Activated T-helper 9 cell treated with anti-CD3 and anti-CD28 coated beads, Interleukin-2, amount 50 U/mL, for 16 hours (primary cell): ENCODE data around the gene LMAN1L.

Experiments
- DNase-seq: peaks from one replicate; pipeline ENCODE4 v3.0.0-alpha.2; 2020; ENCODE audit warnings: low read depth

The LMAN1L gene

GRCh38 chr15:74816624-74817369 is 4.2 kb downstream of the LMAN1L start:
- DNase-seq = no peak

DNA sequence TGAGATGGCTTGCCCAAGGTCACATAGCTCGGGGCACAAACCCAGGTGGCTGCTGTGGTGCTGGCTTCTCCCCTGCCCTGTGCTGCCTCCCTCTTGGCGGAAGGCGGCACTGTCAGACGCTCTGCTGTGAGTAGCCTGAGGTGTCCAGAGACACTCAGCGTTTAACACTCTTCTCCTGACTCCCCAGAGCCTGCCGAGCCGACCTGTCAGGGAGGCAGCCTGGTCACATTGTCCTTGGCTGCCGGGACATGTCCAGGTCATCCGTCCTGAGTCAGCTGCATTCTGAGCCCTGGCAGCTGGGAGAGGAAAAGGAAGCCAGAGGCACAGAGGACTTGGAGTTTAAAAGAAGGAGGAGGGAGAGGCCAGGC is 4.7 kb downstream of the LMAN1L start:
- no peak for DNase-seq

DNA sequence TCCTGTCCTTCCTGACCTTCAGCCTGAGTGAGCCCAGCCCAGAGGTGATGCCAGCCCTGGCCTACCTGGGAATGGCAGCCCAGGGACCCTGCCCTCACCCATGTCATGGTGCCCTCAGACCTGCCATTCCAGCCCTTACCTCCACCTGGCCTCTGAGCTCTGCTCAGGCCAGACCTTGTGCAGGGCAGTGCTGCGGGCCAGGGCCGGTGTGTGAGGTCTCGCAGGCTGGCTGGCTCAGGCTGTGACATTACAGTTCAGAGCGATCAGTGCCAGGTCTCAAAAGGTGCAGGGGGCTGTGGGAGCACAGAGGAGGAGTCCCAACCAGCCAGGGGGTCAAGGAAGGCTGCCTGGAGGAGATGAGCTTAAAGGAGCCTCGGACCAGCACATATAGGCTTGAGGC is 7.4 kb downstream of the LMAN1L start:
- DNase-seq = no peak

DNA sequence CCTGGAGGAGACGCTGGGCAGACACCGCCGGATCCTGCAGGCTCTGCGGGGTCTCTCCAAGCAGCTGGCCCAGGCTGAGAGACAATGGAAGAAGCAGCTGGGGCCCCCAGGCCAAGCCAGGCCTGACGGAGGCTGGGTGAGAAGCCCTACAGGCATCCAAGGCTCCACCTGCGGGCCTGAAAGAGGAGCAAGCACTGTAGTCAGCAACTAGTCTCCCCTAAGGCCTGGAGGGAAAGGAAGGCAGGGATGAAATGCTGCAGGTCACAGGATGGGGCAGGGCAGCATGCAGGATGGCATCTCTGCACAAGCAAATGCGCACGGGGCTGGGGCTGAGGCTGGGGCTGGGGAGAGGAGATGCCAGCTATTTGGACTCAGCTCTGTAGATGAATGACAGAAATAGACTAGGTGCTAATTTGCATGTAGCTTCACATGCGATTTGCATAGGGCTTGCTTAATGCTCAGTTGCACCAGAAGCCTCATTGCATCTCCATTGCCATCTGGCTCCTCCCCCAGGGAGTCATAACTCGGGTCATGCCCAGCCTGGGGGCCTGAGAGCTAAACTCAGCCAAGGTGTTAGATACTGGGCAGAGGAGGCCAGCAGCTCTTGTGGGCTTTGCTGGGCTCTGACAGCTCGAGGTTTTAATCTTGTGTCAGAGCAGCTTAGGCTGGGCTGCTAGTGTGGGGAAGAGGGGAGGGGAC is 8.6 kb downstream of the LMAN1L start:
- DNase-seq = no peak

DNA sequence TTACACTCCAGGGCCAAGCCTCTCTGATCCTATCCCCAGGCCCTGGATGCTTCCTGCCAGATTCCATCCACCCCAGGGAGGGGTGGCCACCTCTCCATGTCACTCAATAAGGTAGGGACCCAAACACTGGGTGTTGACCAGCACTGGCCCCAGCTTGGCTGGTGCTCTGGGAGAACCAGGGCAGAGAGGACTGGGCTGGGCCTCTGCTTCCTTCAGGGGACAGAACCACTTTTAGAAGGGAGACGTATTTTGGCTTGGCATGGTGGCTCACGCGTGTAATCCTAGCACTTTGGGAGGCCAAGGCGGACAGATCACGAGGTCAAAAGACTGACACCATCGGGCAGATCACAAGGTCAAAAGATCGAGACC is 9.1 kb downstream of the LMAN1L start:
- no peak for DNase-seq

DNA sequence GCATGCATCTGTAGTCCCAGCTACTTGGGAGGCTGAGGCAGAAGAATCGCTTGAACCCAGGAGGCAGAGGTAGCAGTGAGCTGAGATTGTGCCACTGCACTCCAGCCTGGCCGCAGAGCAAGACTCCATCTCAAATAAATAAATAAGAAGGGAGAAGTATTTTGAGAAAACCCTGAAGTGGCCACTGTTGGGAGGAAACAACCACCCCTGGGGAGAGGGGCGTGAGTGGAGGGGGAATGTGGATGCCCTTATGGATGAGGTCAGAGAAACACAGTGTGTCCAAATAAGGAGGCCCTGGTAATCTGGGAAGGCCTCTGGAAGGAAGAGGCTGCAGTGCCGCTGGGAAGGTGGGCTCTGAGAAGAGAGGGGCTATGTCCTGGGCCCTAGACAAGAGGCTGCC is 9.6 kb downstream of the LMAN1L start:
- DNase-seq = no peak

DNA sequence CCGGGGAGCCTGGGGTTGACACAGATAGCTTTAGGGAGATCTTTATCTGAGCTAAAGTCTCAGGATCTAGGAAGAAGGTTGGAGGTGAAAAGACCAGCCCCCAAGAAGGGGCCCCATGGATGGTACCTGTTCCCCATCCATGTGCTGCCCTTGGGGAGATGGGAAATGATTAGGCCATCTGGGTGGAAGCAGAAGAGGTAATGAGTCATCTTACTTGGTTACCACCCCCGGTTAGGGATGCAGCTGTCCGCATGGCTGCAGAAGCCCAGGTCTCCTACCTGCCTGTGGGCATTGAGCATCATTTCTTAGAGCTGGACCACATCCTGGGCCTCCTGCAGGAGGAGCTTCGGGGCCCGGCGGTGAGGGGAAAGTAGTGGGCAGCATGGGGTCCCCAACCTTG is 10.7 kb downstream of the LMAN1L start:
- DNase-seq = no peak

DNA sequence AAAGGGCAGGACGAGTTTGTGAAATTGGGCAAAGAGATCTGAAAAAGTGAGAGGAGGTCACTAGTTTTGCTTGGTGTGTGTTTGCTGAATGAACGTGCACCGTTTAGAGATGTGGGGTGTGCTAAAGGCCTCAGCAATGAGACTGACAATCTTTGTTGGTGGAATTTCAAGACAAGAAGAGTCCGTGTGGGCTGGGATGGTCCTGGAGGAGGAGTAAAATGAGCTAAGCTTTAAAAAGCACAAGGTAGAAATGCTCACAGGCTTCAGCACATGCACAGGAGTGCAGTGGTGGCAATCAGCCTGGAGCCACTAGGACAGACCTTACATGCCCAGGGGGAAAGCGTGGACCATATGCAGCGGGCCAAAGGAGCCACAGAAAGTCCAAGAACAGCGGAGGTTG is 12.3 kb downstream of the LMAN1L start:
- no peak for DNase-seq

DNA sequence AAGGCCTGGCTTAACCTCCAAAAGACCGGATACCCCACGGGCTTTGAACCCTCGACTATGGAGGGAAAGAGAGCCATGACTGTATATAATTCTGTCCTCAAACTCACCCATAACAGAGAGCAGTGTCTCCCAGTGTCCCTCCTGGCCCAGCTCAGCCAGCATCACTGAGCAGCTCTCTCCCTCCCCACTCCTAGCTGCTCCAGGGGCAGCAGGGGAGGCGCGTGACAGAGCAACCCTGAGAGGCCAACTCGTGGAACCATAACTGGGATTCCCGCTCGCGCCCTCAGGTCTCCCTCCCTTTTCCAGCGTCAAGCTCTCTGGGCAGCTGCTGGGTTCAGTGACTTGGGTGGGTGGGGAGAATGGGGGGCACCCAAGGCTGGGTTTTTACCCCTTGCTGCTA is 13.2 kb downstream of the LMAN1L start:
- no peak for DNase-seq

DNA sequence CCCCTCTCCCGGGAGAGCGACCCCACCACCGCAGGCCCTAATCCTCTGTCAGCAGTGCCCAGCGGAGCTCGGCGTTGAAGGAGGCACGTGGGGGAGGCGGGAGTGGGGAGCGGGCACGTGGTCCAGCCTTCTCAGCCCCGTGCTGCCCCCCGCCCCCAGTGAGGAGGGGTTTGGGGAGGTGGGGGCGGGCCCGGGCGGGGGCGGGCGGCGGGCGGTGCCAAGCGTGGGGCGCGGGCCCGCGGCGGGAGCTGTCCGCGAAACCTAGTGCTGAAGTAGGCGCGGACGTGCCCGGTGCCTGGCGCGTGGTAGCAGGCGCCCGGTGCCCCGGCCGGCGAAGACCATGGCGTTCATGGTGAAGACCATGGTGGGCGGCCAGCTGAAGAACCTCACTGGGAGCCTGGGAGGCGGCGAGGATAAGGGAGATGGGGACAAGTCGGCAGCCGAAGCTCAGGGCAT is 13.8 kb downstream of the LMAN1L start, which contains the start of gene CPLX3:
Gene CPLX3 (plus strand): TSS at position 264 of the 456 bp plus-strand sequence. CDS start 77 bp downstream, at position 341.
- DNase-seq = peak; percentile 26

DNA sequence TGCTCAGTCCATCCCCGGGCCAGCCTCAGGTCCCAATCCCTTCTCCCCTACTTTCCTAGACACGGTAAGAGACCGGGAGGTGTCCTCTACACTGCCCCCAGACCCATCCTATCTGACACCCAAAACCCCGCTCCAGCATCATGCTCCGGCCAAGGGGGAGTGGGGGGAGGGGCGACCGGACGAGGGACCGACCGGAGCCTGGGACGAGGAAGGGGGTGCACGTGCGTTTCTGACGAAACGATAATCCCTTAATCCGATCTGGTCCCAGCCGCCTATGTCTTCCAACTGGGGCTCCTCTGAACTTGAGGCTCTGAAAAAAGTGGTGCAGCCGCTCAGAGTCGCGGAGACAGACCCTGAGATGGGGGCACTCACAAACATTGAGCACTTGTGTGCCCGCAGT is 14.3 kb downstream of the LMAN1L start:
- DNase-seq = no peak

DNA sequence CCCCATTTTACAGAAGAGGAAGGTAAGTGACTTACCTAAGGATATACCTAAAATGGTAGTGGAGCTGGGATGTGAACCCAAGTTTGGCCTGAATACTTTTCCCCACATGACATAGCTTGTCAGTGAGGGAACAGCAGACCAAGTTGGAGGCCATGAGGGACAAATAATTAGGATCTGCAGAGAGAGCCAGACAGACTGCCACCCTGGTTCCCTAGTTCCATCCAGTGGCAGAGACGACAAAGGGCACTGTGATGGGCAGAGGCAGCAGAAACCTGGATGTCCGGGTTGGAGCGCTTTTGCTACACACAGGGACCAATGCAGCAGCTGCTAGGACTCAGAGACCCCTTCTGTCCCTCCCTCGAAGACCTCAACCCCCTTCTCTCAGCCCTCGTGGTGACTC is 15.0 kb downstream of the LMAN1L start:
- DNase-seq = no peak

- no peak for DNase-seq
These were observed 16.2 kb downstream of the LMAN1L start for GRCh38 chr15:74828835-74829234.

DNA sequence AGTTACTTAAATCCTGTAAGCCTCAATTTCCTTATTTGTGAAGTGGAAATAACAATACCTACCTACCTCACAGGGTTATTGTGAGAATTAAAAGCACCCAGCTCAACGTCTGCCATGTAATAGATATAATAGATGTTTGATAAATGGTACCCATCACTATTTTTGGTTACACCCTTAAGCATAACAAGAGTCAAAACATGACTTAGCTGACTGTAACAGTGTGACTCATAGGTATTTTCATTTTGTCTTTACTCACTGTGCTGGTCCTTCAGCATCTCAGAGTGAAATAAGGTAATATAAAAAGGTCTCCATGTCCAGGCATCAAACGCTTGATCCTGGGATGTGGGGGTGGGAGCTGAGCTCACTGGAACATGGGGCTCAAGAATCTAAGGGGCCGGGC is 16.9 kb downstream of the LMAN1L start:
- no peak for DNase-seq

- DNase-seq = no peak
These were observed 17.4 kb downstream of the LMAN1L start for GRCh38 chr15:74829991-74830390.

DNA sequence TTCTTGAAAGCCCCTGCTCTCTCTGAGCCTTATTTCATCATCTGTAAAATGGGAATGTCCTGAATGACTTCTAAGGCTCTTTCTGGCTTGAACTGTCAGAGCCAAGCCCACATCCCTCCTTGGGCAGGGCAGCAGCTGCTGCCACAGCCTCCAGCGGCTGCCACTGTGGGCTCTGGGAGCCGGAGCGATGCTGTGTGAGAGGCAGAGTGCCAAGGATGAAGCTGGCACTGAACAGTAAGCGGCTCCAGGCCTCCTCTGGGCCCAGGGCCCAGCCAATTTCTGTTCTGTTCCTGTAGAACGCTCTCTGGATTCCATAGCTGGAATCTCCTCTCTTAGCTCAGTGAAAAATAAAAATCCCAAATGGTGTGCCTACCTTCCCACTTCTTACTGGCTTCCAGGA is 18.2 kb downstream of the LMAN1L start:
- DNase-seq = no peak

GRCh38 chr15:74831813-74832495 is 19.3 kb downstream of the LMAN1L start:
- no peak for DNase-seq

GRCh38 chr15:74832826-74833225 is 20.2 kb downstream of the LMAN1L start:
- DNase-seq = no peak

DNA sequence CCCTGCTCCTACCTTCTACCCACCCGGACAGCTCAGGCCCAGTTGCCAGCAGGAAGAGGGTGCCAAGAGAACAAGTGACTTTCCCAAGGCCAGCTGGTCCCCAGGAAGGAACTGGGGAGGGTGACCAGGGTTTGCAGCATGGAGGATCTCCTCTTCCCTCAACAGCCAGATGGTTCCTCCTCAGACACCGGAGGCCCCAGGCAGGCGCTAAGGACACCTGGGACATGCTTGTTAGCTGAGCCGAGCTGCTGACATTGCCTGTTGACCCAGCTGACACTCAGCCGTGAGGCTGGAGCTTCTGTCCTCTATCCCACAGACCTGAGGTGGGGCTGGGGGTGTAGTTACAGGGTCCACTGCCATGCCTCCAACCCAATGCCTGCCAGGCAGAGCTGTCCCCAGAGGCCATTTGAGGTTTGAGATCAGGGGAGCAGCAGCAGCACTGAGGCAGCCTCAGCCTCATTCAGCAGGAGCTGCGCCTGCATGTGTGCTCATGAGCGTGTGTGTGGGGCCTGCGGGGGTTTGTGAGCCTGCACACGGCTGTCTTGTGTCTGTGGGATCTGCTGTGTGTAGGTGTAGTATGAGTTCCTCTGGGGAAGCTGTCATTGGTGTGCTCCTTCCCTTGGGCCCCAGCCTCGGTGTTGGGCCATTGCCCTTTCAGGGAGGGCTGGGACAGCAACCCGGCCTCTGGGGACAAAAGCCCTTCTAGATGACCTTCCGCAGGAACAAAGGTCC is 20.9 kb downstream of the LMAN1L start:
- no peak for DNase-seq

DNA sequence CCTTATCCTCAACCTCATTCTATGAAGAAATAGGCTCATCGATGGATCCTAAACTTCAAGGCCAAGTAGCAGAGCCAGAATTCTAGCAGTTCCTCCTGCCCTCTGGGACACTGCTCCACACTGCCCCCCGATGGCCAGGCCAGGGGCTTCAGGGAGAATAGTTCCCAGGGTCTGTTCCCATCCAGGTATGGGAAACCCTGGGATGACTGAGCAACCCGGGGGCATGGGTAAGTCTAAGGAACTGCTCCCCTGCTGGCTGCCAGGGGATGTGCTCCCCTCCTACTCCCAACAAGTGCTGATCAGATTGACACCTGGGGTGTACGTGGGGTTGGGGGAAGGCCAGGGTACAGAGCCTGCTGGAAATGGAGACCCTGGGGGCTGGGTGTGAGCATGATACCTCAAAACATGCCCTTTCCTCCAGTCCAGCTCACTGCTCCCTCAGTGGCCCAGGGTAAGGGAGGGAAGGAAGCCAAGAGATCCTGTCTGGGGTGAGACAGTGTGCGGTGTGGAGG is 22.7 kb downstream of the LMAN1L start:
- no peak for DNase-seq

DNA sequence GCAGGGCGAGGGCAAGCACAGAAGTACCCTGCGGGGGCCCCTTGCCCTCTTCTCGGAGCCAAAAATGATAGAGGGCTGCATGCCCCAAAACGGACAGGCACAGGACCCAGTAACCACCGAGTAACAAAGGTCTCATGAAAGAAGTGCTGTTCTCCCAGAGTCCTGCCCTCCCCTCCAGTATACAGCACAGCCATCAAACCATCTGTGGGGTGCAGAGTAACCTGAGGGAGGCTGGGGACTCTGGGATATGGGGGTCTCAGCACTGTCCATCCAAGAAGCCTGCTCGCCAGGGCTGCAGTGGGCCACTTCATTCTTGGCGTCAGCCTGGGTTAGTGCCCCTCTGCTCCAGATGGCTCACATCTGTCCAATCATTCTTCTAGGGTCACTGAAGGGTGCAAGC is 24.2 kb downstream of the LMAN1L start:
- no peak for DNase-seq

DNA sequence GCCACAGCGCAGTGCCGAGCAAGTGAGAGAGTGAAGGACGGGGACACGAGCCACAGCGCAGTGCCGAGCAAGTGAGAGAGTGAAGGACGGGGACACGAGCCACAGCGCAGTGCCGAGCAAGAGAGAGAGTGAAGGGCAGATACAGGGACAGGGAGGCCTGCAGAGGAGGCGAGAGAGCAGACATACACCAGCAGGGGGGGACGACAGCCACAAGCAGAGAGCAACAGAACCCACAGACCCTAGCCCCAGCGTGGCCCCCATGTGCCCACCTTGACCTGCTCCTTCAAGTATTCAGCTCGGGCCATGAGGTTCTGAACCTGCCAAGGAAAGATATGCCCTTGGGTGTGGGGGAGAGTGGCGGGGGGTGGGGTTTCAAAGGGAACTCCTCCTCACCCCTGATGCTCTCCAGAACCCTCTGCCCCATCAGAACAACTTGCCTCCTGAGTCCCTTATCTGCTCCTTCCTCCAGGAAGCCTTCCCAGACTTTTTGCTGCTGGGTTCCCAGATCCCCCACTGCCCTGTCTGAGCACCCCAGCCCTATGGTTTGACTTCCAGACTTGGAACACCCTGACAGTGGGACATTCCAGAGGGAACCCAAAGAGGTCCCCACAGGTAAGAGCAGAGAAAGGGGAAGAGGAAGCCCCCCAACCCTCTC is 25.0 kb downstream of the LMAN1L start:
- no peak for DNase-seq
